Neural cell (in vitro differentiated cells): Measurements from ENCODE around the gene GRIN1. TPM values are rescaled to one million over a fixed set of nuclear protein-coding genes. Genes with fewer than 3 reads are reported as not detected.

ENCODE experiments used
- H2AFZ ChIP-seq: fragments of 200-600, 300-800 bp; sonication (generic), shearing (Covaris generic); 2 replicates; pipeline ENCODE4 v1.6.0; 2014; ENCODE audit warnings: low read depth, mild to moderate bottlenecking, antibody characterized with exemption, low read length, moderate library complexity
- H3F3A ChIP-seq: fragments of 200-600 bp; shearing (Covaris generic); 2 replicates; pipeline ENCODE4 v1.6.1; 2016; ENCODE audit warnings: mild to moderate bottlenecking, moderate library complexity, mixed read lengths, antibody characterized with exemption, low read length; ENCODE audit not compliant: insufficient read depth, poor library complexity, severe bottlenecking
- H3K27ac ChIP-seq: fragments of 200-600, 300-800 bp; sonication (generic), shearing (Covaris generic); 2 replicates; pipeline ENCODE4 v1.5.1; 2014; ENCODE audit warnings: mild to moderate bottlenecking, low read length, moderate library complexity
- H3K27me3 ChIP-seq: fragments of 300-800, 200-600 bp; sonication (generic), shearing (Covaris generic); 2 replicates; pipeline ENCODE4 v1.6.0; 2014; ENCODE audit warnings: mild to moderate bottlenecking, low read depth, low read length, moderate library complexity; ENCODE audit not compliant: insufficient read depth
- H3K36me3 ChIP-seq: fragments of 300-800, 200-600 bp; sonication (generic), shearing (Covaris generic); 2 replicates; pipeline ENCODE4 v1.5.1; 2014; ENCODE audit warnings: mild to moderate bottlenecking, antibody characterized with exemption, low read length, moderate library complexity; ENCODE audit not compliant: insufficient read depth
- H3K4me2 ChIP-seq: fragments of 300-800, 200-600 bp; sonication (generic), shearing (Covaris generic); 2 replicates; pipeline ENCODE4 v1.6.0; 2014; ENCODE audit warnings: mild to moderate bottlenecking, low read length
- H3K4me3 ChIP-seq: fragments of 300-800, 200-600 bp; sonication (generic), shearing (Covaris generic); 2 replicates; pipeline ENCODE4 v1.5.1; 2014; ENCODE audit warnings: mild to moderate bottlenecking, low read length, moderate library complexity
- H3K79me2 ChIP-seq: fragments of 200-600 bp; shearing (Covaris generic); replicated peaks from 2 replicates; pipeline ENCODE4 v1.6.0; 2014; ENCODE audit warnings: mild to moderate bottlenecking, low read length, moderate library complexity; ENCODE audit not compliant: insufficient read depth
- H3K9ac ChIP-seq: fragments of 300-800, 200-600 bp; sonication (generic), shearing (Covaris generic); 2 replicates; pipeline ENCODE4 v1.6.1; 2016; ENCODE audit warnings: mild to moderate bottlenecking, low read length, mixed read lengths
- H3K9me2 ChIP-seq: fragments of 200-600 bp; shearing (Covaris generic); 2 replicates; pipeline ENCODE4 v1.6.1; 2016; ENCODE audit warnings: mild to moderate bottlenecking, low read length, mixed read lengths; ENCODE audit not compliant: insufficient read depth
- H3K9me3 ChIP-seq: fragments of 200-600, 300-800 bp; sonication (generic), shearing (Covaris generic); 2 replicates; pipeline ENCODE4 v1.6.1; 2016; ENCODE audit warnings: mild to moderate bottlenecking, mixed run types, low read length, moderate library complexity, mixed read lengths
- H4K20me1 ChIP-seq: fragments of 200-600 bp; shearing (Covaris generic); 2 replicates; pipeline ENCODE4 v1.6.1; 2016; ENCODE audit warnings: mild to moderate bottlenecking, mixed run types; ENCODE audit not compliant: insufficient read depth
- EP300 ChIP-seq: fragments of 450-650 bp; conservative IDR thresholded peaks from 2 replicates; pipeline ENCODE4 v1.6.1; 2014; ENCODE audit warnings: antibody characterized with exemption, mild to moderate bottlenecking, moderate library complexity; ENCODE audit not compliant: poor library complexity, severe bottlenecking
- EZH2 ChIP-seq: fragments of 200-600, 300-800 bp; shearing (Covaris generic), sonication (generic); IDR thresholded peaks from 2 replicates; pipeline ENCODE4 v1.6.1; 2014; ENCODE audit warnings: antibody characterized with exemption, low read length, borderline replicate concordance, mild to moderate bottlenecking; ENCODE audit not compliant: insufficient read depth, poor library complexity, severe bottlenecking
- MXI1 ChIP-seq: fragments of 450-650 bp; conservative IDR thresholded peaks from 2 replicates; pipeline ENCODE4 v1.6.1; 2014; ENCODE audit warnings: antibody characterized with exemption, mild to moderate bottlenecking; ENCODE audit not compliant: poor library complexity, severe bottlenecking
- POLR2AphosphoS5 ChIP-seq: IDR thresholded peaks from 2 replicates; pipeline ENCODE4 v1.6.1; 2012
- RAD21 ChIP-seq: fragments of 450-650 bp; conservative IDR thresholded peaks from 2 replicates; pipeline ENCODE4 v1.6.1; 2014; ENCODE audit warnings: antibody characterized with exemption, mild to moderate bottlenecking, moderate library complexity
- SMC3 ChIP-seq: fragments of 450-650 bp; conservative IDR thresholded peaks from 2 replicates; pipeline ENCODE4 v1.6.1; 2014; ENCODE audit warnings: antibody characterized with exemption, mild to moderate bottlenecking, moderate library complexity; ENCODE audit not compliant: poor library complexity
- TAF1 ChIP-seq: IDR thresholded peaks from 2 replicates; pipeline ENCODE4 v1.6.1; 2012; ENCODE audit warnings: low read depth
- polyA plus RNA-seq: library from polyadenylated mRNA; depleted of rRNA; stranded (reverse); fragments of >200 nt; gene quantifications from 2 replicates; pipeline ENCODE4 v1.2.3, GENCODE V29; 2014
- TF ChIP-seq, protein P1 (sequence below): fragments of 450-650 bp; IDR thresholded peaks from 2 replicates; pipeline ENCODE4 v1.5.1; 2014; ENCODE audit warnings: antibody characterized with exemption, mild to moderate bottlenecking, moderate library complexity; ENCODE audit not compliant: poor library complexity, severe bottlenecking
- TF ChIP-seq, protein P2 (sequence below): IDR thresholded peaks from 2 replicates; pipeline ENCODE4 v1.6.1; 2012; ENCODE audit warnings: borderline replicate concordance

GRIN1 gene
- polyA plus RNA-seq, 1 donor from 2014 or later = 0.58 TPM

DNA sequence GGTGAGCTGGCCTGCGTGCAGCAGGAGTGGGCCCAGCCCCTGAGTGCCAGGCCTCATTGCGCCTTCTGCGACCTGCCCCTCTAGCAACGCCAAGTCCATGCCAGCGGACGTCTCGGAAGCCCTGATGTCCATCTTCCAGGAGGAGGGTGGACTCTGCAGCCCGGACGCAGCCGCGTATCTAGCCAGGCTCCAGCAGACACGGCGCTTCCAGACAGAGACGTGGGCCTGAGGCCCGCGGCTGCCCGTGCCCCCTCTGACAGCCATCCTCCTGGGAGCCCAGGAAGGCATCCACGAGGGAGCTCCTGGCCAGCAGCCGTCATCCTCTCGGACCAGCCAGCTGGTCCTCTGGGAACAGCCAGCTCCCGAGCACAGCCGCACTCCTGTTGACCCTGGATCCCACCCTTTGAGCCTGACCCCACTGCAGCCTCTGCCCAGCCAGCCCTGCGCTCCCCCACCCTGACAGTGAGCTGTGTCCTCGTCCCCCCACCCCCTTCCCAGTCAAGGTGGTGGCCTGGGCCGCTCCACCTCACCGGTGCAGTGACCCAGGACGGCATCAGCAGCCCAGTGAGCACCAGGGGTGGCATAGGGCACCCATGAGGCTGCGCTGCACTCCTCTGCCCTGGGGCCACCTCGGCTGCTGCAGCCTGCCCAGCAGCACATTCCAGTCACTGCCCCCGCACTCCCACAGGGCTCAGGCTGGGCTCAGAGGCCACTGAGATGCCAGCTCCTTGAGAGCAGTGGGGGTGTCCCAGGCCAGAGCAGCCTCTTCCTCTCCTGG lies 77.4 kb downstream of the GRIN1 start:
- Histone ChIP-seq H3K9me2 (no peaks in the 10 kb centered on the region), H3K9me3 (no peaks in the 10 kb centered on the region), H3K79me2 (no peaks in the 10 kb centered on the region), H3K4me3 (no peak overlapping the region), H3F3A (no peaks in the 10 kb centered on the region), H3K36me3 (no peaks in the 10 kb centered on the region), H4K20me1 (no peaks in the 10 kb centered on the region), H3K9ac (no peak overlapping the region), H2AFZ (no peak overlapping the region), H3K27ac (no peak overlapping the region), H3K4me2 (no peak overlapping the region), H3K27me3 (no peaks in the 10 kb centered on the region)
- TF ChIP-seq EZH2 (no peak), RAD21 (no peak), MXI1 (no peak), POLR2AphosphoS5 (no peak)

DNA sequence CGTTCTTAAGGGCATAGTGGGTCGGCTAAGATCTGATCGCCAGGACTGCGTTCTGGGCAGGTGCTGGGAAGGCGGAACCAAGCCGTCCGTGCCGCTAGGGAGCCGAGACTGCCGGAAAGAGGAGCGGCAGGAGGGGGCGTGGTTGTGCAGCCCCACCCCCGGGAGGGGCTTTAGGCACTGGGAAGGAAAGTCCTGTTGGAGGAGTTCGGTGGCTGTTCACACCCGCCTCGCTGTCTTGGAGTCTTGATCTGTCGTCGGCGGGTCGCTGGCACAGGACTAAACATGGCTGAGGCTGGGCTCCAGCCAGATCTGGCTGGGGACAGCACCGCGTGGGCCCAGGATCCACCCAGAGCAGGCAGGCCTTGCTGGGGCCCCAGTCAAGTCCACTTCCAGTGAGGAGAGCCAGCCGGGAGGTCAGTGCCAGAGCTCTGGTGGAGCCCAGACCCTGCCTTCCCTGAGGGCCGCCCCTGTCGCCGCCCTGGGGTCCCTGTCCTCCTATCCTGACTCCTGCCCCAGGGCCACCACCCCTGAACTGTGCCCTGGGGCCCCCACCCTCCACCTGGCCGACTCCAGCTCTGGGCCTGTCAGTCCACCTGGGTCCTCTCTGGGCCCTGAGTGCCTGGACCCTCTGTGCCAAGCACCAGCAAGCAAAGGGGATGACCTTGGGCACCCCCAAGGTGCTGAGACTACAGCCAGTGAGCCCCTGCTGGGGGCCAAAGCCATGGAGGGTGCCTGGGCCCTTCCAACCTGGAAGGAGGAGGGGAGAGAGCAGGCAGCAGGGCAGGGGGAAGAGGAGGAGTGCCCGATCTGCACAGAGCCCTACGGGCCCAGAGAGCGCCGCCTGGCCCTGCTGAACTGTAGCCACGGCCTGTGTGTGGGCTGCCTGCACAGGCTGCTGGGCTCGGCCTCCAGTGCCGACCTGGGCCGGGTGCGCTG lies 78.6 kb downstream of the GRIN1 start:
- Histone ChIP-seq H3K4me2 (no peak overlapping the region), H3K27ac (no peak overlapping the region), H3K27me3 (no peaks in the 10 kb centered on the region), H3K9ac (no peak overlapping the region), H3K79me2 (no peaks in the 10 kb centered on the region), H3K9me3 (no peaks in the 10 kb centered on the region), H3K9me2 (no peaks in the 10 kb centered on the region), H3K36me3 (no peaks in the 10 kb centered on the region), H3F3A (no peaks in the 10 kb centered on the region), H3K4me3 (no peak overlapping the region), H4K20me1 (no peaks in the 10 kb centered on the region), H2AFZ (no peak overlapping the region)
- no peak for TF ChIP-seq MXI1
- TF ChIP-seq RAD21 = no peak
- TF ChIP-seq TAF1 = no peak
- TF ChIP-seq, protein P1, sequence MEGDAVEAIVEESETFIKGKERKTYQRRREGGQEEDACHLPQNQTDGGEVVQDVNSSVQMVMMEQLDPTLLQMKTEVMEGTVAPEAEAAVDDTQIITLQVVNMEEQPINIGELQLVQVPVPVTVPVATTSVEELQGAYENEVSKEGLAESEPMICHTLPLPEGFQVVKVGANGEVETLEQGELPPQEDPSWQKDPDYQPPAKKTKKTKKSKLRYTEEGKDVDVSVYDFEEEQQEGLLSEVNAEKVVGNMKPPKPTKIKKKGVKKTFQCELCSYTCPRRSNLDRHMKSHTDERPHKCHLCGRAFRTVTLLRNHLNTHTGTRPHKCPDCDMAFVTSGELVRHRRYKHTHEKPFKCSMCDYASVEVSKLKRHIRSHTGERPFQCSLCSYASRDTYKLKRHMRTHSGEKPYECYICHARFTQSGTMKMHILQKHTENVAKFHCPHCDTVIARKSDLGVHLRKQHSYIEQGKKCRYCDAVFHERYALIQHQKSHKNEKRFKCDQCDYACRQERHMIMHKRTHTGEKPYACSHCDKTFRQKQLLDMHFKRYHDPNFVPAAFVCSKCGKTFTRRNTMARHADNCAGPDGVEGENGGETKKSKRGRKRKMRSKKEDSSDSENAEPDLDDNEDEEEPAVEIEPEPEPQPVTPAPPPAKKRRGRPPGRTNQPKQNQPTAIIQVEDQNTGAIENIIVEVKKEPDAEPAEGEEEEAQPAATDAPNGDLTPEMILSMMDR = no peak
- no peak for TF ChIP-seq EP300
- TF ChIP-seq POLR2AphosphoS5 = no peak
- TF ChIP-seq, protein P2, sequence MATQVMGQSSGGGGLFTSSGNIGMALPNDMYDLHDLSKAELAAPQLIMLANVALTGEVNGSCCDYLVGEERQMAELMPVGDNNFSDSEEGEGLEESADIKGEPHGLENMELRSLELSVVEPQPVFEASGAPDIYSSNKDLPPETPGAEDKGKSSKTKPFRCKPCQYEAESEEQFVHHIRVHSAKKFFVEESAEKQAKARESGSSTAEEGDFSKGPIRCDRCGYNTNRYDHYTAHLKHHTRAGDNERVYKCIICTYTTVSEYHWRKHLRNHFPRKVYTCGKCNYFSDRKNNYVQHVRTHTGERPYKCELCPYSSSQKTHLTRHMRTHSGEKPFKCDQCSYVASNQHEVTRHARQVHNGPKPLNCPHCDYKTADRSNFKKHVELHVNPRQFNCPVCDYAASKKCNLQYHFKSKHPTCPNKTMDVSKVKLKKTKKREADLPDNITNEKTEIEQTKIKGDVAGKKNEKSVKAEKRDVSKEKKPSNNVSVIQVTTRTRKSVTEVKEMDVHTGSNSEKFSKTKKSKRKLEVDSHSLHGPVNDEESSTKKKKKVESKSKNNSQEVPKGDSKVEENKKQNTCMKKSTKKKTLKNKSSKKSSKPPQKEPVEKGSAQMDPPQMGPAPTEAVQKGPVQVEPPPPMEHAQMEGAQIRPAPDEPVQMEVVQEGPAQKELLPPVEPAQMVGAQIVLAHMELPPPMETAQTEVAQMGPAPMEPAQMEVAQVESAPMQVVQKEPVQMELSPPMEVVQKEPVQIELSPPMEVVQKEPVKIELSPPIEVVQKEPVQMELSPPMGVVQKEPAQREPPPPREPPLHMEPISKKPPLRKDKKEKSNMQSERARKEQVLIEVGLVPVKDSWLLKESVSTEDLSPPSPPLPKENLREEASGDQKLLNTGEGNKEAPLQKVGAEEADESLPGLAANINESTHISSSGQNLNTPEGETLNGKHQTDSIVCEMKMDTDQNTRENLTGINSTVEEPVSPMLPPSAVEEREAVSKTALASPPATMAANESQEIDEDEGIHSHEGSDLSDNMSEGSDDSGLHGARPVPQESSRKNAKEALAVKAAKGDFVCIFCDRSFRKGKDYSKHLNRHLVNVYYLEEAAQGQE = no peak
- no peak for TF ChIP-seq EZH2
- TF ChIP-seq SMC3 = no peak
